Retinal pigment epithelial cell (primary cell): ENCODE data around the gene STAM.

ENCODE experiments used
- DNase-seq: peaks from one replicate; pipeline ENCODE4 v3.0.0-alpha.2; 2010; ENCODE audit warnings: low read depth
- H3K4me3 ChIP-seq: 2 replicates; pipeline ENCODE4 v1.5.1; 2011; ENCODE audit warnings: mild to moderate bottlenecking, low read length, control low read depth, moderate library complexity
- TF ChIP-seq, protein P1 (sequence below): conservative IDR thresholded peaks from 2 replicates; pipeline ENCODE4 v1.5.1; 2011; ENCODE audit warnings: low read depth, low read length, control low read depth, inconsistent platforms

Gene STAM

DNA sequence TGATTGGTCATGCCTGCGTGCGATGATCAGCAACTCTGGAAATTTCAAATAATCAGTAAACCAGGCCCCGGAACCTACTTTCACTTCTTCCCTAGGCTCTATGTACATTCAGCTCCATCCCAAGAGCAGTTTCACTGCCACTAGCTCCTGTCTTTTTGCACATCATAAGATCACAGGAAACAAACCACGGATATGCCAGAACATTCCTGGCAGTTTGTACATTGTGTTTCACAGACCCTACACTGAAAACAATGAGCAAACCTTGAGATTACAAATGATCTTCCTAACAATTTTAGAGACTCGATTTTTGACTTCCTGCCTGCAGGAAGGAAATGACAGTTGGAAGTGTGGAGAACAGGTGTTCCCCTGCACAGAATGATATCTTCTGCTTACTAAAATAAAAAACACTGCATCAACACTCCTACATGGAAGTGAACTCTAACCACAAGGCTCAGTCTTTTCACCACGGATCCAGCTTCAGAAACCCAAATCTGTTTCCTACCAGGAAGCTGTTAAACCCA, 100.5 kb downstream of the STAM start:
- DNase-seq, result no peak
- no peak overlapping the region for H3K4me3 ChIP-seq
- TF ChIP-seq, protein P1, sequence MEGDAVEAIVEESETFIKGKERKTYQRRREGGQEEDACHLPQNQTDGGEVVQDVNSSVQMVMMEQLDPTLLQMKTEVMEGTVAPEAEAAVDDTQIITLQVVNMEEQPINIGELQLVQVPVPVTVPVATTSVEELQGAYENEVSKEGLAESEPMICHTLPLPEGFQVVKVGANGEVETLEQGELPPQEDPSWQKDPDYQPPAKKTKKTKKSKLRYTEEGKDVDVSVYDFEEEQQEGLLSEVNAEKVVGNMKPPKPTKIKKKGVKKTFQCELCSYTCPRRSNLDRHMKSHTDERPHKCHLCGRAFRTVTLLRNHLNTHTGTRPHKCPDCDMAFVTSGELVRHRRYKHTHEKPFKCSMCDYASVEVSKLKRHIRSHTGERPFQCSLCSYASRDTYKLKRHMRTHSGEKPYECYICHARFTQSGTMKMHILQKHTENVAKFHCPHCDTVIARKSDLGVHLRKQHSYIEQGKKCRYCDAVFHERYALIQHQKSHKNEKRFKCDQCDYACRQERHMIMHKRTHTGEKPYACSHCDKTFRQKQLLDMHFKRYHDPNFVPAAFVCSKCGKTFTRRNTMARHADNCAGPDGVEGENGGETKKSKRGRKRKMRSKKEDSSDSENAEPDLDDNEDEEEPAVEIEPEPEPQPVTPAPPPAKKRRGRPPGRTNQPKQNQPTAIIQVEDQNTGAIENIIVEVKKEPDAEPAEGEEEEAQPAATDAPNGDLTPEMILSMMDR, result no peak

DNA sequence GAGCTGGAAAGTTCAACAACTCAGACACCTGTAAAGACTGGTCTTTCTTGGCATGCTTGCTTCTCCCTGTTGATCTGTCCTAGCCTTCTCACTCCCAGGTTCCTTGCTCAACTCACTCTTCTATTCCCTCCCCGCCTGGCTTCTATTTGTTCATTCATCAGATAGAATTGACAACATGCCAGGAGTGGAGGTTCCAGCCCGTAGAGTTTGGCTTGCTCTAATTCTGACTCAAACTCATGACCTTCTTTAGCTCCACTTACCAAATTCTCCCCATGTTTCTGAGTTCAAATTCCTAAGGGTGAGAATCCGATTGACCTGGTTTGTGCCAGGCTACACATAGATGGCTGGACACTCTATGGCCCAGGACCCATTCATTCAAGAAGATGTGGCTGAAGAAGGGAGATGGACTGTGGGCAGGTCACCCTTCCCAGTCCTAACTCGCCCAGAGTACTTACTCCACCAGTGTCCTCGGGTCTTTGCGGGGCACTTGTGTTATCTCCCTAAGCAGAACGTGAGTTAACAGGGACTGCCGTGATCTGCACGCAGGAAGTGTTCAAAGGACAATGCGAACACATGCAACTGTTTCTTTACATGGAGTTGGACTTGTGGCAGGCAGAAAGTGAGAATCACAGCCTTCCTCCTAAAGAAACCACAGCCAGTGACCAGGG, 104.1 kb downstream of the STAM start:
- DNase-seq, result no peak
- TF ChIP-seq, protein P1, result no peak
- H3K4me3 ChIP-seq, result no peak overlapping the region

GRCh38 chr10:17749890-17750289, 105.9 kb downstream of the STAM start:
- DNase-seq, result no peak
- TF ChIP-seq, protein P1, result no peak
- no peak overlapping the region for H3K4me3 ChIP-seq

DNA sequence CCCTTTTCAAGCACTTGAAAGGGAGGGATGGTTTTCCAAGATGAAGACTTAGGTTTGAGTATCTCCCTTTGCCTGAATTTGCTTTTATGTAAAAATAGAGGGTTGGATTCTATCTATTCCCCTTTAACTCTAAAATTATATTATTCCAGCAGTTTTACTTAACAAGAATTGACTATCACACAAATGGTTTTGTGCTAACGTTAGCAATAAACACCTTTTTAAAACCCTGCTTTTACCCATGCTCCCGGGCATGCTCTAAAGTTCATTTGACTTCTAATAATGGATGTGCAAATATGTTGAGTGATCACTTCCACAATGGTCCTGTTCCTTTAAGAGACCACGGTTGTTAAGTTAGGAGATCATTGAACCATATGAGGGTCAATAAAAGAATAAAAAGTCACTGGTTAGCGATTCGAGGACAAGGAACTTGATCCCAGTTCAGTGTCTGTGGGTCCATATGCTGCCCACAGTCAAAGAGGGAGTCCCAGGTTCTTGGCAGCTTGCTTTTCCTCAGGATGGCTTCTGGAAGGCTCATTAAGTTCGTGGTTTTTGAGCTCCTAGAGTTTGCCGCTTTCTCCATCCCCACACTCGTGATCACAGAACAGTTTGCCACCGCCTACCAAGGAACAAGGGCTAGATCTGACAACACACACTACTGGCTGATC, 108.0 kb downstream of the STAM start, which contains the start of gene TMEM236:
Gene TMEM236, plus strand, starts transcription at position 421 of the 665 bp plus-strand sequence. Its CDS starts 95 bp downstream, at position 516.
- no peak within 1 kb of the TSS for H3K4me3 ChIP-seq
- DNase-seq, result no peak
- TF ChIP-seq, protein P1, result no peak

- H3K4me3 ChIP-seq, result no peak overlapping the region
- TF ChIP-seq, protein P1, result no peak
- no peak for DNase-seq
Observed at GRCh38 chr10:17756557-17757217, 112.7 kb downstream of the STAM start.

- DNase-seq, result no peak
- TF ChIP-seq, protein P1, result no peak
- no peak overlapping the region for H3K4me3 ChIP-seq
Observed at GRCh38 chr10:17758200-17758599, 114.2 kb downstream of the STAM start.
